ENCODE measurements around the gene ANK3.

Gene ANK3

GRCh38 chr10:60147576-60148265, 242.0 kb downstream of the ANK3 start:
- H3K27ac Mint-ChIP-seq = no peak overlapping the region
- H3K36me3 Mint-ChIP-seq = no peaks in the 10 kb centered on the region
- H3K9me3 Mint-ChIP-seq (ENCODE audit: low read depth) = no peaks in the 10 kb centered on the region
- H3K27me3 Mint-ChIP-seq = peaks cover 2% of the 10 kb centered on the region
- no peaks in the 10 kb centered on the region for H3K4me1 Mint-ChIP-seq (ENCODE audit: low read depth)
- no peak overlapping the region for H3K4me3 Mint-ChIP-seq

- Mint-ChIP-seq H3K27ac (no peak overlapping the region), H3K36me3 (no peaks in the 10 kb centered on the region)
Observed at GRCh38 chr10:60147025-60147424, 242.7 kb downstream of the ANK3 start.

GRCh38 chr10:60144099-60144498, 245.6 kb downstream of the ANK3 start:
- Mint-ChIP-seq H3K9me3 (ENCODE audit: low read depth) (no peaks in the 10 kb centered on the region), H3K4me1 (ENCODE audit: low read depth) (no peaks in the 10 kb centered on the region), H3K27ac (no peak overlapping the region), H3K4me3 (no peak overlapping the region), H3K27me3 (peaks cover 2% of the 10 kb centered on the region), H3K36me3 (no peaks in the 10 kb centered on the region)

More at GRCh38 chr10:60147025-60147424, 242.7 kb downstream of the ANK3 start:
- no peaks in the 10 kb centered on the region for H3K4me1 Mint-ChIP-seq (ENCODE audit: low read depth)
- H3K4me3 Mint-ChIP-seq = no peak overlapping the region
- H3K9me3 Mint-ChIP-seq (ENCODE audit: low read depth) = no peaks in the 10 kb centered on the region
- peaks cover 2% of the 10 kb centered on the region for H3K27me3 Mint-ChIP-seq

GRCh38 chr10:60142736-60143135, 246.9 kb downstream of the ANK3 start:
- Mint-ChIP-seq H3K36me3 (no peaks in the 10 kb centered on the region), H3K4me3 (no peak overlapping the region), H3K27ac (no peak overlapping the region), H3K4me1 (ENCODE audit: low read depth) (no peaks in the 10 kb centered on the region), H3K27me3 (peaks cover 2% of the 10 kb centered on the region), H3K9me3 (ENCODE audit: low read depth) (no peaks in the 10 kb centered on the region)

GRCh38 chr10:60141896-60142559, 247.6 kb downstream of the ANK3 start:
- Mint-ChIP-seq H3K27ac (no peak overlapping the region), H3K4me3 (no peak overlapping the region), H3K9me3 (ENCODE audit: low read depth) (no peaks in the 10 kb centered on the region), H3K36me3 (no peaks in the 10 kb centered on the region), H3K27me3 (peaks cover 2% of the 10 kb centered on the region), H3K4me1 (ENCODE audit: low read depth) (no peaks in the 10 kb centered on the region)

GRCh38 chr10:60140651-60141632, 248.7 kb downstream of the ANK3 start:
- no peak overlapping the region for H3K27ac Mint-ChIP-seq
- H3K27me3 Mint-ChIP-seq = peaks cover 2% of the 10 kb centered on the region
- no peaks in the 10 kb centered on the region for H3K4me1 Mint-ChIP-seq (ENCODE audit: low read depth)
- H3K9me3 Mint-ChIP-seq (ENCODE audit: low read depth) = no peaks in the 10 kb centered on the region
- no peak overlapping the region for H3K4me3 Mint-ChIP-seq
- H3K36me3 Mint-ChIP-seq = no peaks in the 10 kb centered on the region

GRCh38 chr10:60139798-60140566, 249.7 kb downstream of the ANK3 start:
- Mint-ChIP-seq H3K36me3 (no peaks in the 10 kb centered on the region), H3K4me3 (no peak overlapping the region), H3K4me1 (ENCODE audit: low read depth) (no peaks in the 10 kb centered on the region), H3K9me3 (ENCODE audit: low read depth) (no peaks in the 10 kb centered on the region), H3K27me3 (peaks cover 2% of the 10 kb centered on the region), H3K27ac (no peak overlapping the region)

- Mint-ChIP-seq H3K4me3 (no peak overlapping the region), H3K36me3 (no peaks in the 10 kb centered on the region), H3K27ac (no peak overlapping the region), H3K9me3 (ENCODE audit: low read depth) (no peaks in the 10 kb centered on the region), H3K27me3 (peaks cover 2% of the 10 kb centered on the region), H3K4me1 (ENCODE audit: low read depth) (no peaks in the 10 kb centered on the region)
Observed at GRCh38 chr10:60139290-60139689, 250.4 kb downstream of the ANK3 start.

GRCh38 chr10:60138842-60139241, 250.8 kb downstream of the ANK3 start:
- Mint-ChIP-seq H3K36me3 (no peaks in the 10 kb centered on the region), H3K9me3 (ENCODE audit: low read depth) (no peaks in the 10 kb centered on the region), H3K27ac (no peak overlapping the region), H3K4me3 (no peak overlapping the region), H3K4me1 (ENCODE audit: low read depth) (no peaks in the 10 kb centered on the region), H3K27me3 (peaks cover 2% of the 10 kb centered on the region)

GRCh38 chr10:60138026-60138425, 251.6 kb downstream of the ANK3 start:
- Mint-ChIP-seq H3K36me3 (no peaks in the 10 kb centered on the region), H3K27me3 (peaks cover 4% of the 10 kb centered on the region), H3K9me3 (ENCODE audit: low read depth) (no peaks in the 10 kb centered on the region), H3K4me3 (no peak overlapping the region), H3K4me1 (ENCODE audit: low read depth) (no peaks in the 10 kb centered on the region), H3K27ac (no peak overlapping the region)

GRCh38 chr10:60137292-60137992, 252.2 kb downstream of the ANK3 start:
- Mint-ChIP-seq H3K4me1 (ENCODE audit: low read depth) (no peaks in the 10 kb centered on the region), H3K4me3 (no peak overlapping the region), H3K27me3 (peaks cover 2% of the 10 kb centered on the region), H3K9me3 (ENCODE audit: low read depth) (no peaks in the 10 kb centered on the region), H3K36me3 (no peaks in the 10 kb centered on the region), H3K27ac (no peak overlapping the region)

- H3K4me3 Mint-ChIP-seq = no peak overlapping the region
- H3K36me3 Mint-ChIP-seq = no peaks in the 10 kb centered on the region
- H3K4me1 Mint-ChIP-seq (ENCODE audit: low read depth) = no peaks in the 10 kb centered on the region
- H3K27ac Mint-ChIP-seq = no peak overlapping the region
- no peaks in the 10 kb centered on the region for H3K9me3 Mint-ChIP-seq (ENCODE audit: low read depth)
- peaks cover 2% of the 10 kb centered on the region for H3K27me3 Mint-ChIP-seq
Observed at GRCh38 chr10:60135020-60135419, 254.7 kb downstream of the ANK3 start.

- H3K27ac Mint-ChIP-seq = no peak overlapping the region
- H3K27me3 Mint-ChIP-seq = peaks cover 2% of the 10 kb centered on the region
- no peaks in the 10 kb centered on the region for H3K36me3 Mint-ChIP-seq
- no peak overlapping the region for H3K4me3 Mint-ChIP-seq
- no peaks in the 10 kb centered on the region for H3K9me3 Mint-ChIP-seq (ENCODE audit: low read depth)
- H3K4me1 Mint-ChIP-seq (ENCODE audit: low read depth) = no peaks in the 10 kb centered on the region
Observed at GRCh38 chr10:60134548-60134947, 255.1 kb downstream of the ANK3 start.

GRCh38 chr10:60130130-60130579, 259.5 kb downstream of the ANK3 start:
- Mint-ChIP-seq H3K4me1 (ENCODE audit: low read depth) (no peaks in the 10 kb centered on the region), H3K4me3 (no peak overlapping the region), H3K36me3 (no peaks in the 10 kb centered on the region), H3K27ac (no peak overlapping the region), H3K27me3 (peaks cover 2% of the 10 kb centered on the region), H3K9me3 (ENCODE audit: low read depth) (no peaks in the 10 kb centered on the region)
